ENCODE results near the gene CTF1.

DNA sequence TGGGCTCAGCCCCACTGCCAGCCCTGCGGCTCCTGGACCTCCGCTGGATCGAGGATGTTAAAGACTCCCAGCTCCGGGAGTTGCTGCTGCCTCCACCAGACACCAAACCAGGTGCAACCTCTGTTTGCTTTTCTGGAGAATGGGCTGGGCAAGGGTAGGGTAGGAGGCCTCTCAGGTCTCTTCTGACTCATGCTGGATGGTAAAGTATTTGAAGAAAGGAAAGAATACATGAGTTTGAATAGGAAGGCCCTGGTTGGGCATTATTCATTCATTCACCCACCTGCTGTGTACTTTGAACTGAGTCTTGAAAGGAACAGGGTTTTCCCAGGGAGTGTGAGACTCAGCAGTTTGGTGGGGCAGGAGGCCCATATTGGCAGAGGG, 46.0 kb downstream of the CTF1 start:
- TF ChIP-seq, protein P1, sequence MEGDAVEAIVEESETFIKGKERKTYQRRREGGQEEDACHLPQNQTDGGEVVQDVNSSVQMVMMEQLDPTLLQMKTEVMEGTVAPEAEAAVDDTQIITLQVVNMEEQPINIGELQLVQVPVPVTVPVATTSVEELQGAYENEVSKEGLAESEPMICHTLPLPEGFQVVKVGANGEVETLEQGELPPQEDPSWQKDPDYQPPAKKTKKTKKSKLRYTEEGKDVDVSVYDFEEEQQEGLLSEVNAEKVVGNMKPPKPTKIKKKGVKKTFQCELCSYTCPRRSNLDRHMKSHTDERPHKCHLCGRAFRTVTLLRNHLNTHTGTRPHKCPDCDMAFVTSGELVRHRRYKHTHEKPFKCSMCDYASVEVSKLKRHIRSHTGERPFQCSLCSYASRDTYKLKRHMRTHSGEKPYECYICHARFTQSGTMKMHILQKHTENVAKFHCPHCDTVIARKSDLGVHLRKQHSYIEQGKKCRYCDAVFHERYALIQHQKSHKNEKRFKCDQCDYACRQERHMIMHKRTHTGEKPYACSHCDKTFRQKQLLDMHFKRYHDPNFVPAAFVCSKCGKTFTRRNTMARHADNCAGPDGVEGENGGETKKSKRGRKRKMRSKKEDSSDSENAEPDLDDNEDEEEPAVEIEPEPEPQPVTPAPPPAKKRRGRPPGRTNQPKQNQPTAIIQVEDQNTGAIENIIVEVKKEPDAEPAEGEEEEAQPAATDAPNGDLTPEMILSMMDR (IDR thresholded peaks at IDR 0.05 in 2 of 3, conservative IDR thresholded peaks at IDR 0.05 in 1 of 3; ENCODE audit: borderline replicate concordance in 1 of 3, insufficient read depth in 1 of 3, low read depth in 2 of 3, low read length in 2 of 3): no peak
- TF ChIP-seq EZH2 (IDR thresholded peaks at IDR 0.05): no peak
- no peak for TF ChIP-seq POLR2AphosphoS5 (IDR thresholded peaks at IDR 0.05; ENCODE audit: low read depth, low read length)
- TF ChIP-seq RAD21 (IDR thresholded peaks at IDR 0.05; ENCODE audit: low read depth): no peak
- no peak for TF ChIP-seq EZH2phosphoT487 (IDR thresholded peaks at IDR 0.05; ENCODE audit: borderline replicate concordance)
- TF ChIP-seq POLR2A (IDR thresholded peaks at IDR 0.05; ENCODE audit: borderline replicate concordance, extremely low read depth, insufficient read depth, insufficient read length): no peak

Measured in HCT116 (cell line).